Mucosa of descending colon (tissue), 3 donors: ENCODE results near the gene RTP4. TPM values are rescaled to one million over a fixed set of nuclear protein-coding genes. Genes with fewer than 3 reads are reported as not detected.

Experiments used
- ATAC-seq: fragments of 200-7000 bp; cut with Tn5 transposase; one replicate; pipeline ENCODE4 v1.9.1; 2020; ENCODE audit warnings: mild to moderate bottlenecking, moderate library complexity
- DNase-seq, 3 donors: peaks; one replicate each; pipeline ENCODE4 v3.0.0-alpha.2; 2020
- H3K36me3 ChIP-seq: fragments of 200-600 bp; one replicate; pipeline ENCODE4 v1.8.0; 2021; ENCODE audit warnings: low read depth, mild to moderate bottlenecking
- H3K4me1 ChIP-seq: fragments of 200-600 bp; one replicate; pipeline ENCODE4 v1.8.0; 2021; ENCODE audit warnings: low read depth, mild to moderate bottlenecking
- H3K4me3 ChIP-seq: fragments of 200-600 bp; one replicate; pipeline ENCODE4 v1.8.0; 2021; ENCODE audit warnings: mild to moderate bottlenecking
- H3K9me3 ChIP-seq: fragments of 200-600 bp; one replicate; pipeline ENCODE4 v1.8.0; 2021; ENCODE audit warnings: mild to moderate bottlenecking
- intact Hi-C, 2 donors: fragments of 100-400 bp; cut with DNase I in 1 of 2; cut with micrococcal nuclease in 1 of 2; formaldehyde crosslinking; loops; one replicate each; pipeline versions ENCODE4 v1.11.0 to v1.11.1; 2022; cut with DNase I, micrococcal nuclease
- long read RNA-seq, 2 donors: library from polyadenylated mRNA; unstranded; transcript quantifications; one replicate each; pipeline ENCODE4 v2.0.0, GENCODE V29; 2019 to 2021
- total RNA-seq, 3 donors: library from RNA; stranded (reverse); fragmentation: NEBNext Ultra II Directional in 2 of 3; extraction: Animal tissue kit (Norgen Biotek cat#: 25700) in 2 of 3; gene quantifications; one replicate each; pipeline versions ENCODE4 v1.2.1 to v1.2.4, GENCODE V29; 2021 to 2023
- TF ChIP-seq, protein P1 (sequence below): fragments of 200-600 bp; IDR thresholded peaks from one replicate; pipeline ENCODE4 v1.8.0; 2022; ENCODE audit warnings: antibody characterized with exemption, mild to moderate bottlenecking
- donor health status: DM: no; HTN: no; CAD: no; lungs with moderate emphysema.
- donor health status: DM: no; HTN: no; CAD: no.
- donor health status: DM: no; HTN: yes; CAD: no.

RTP4 gene
- total RNA-seq = 1 to 10 TPM; 6.4 to 8.5 (median 7.9) TPM
- long read RNA-seq, donor 1, partial matches to known transcripts = 0 of 4 reads
- long read RNA-seq, donor 1, other reads (novel, unspliced or antisense) = 0 of 4 reads
- long read RNA-seq, donor 2, partial matches to known transcripts = 0 of 4 reads
- long read RNA-seq, donor 2, other reads (novel, unspliced or antisense) = 0 of 4 reads

GRCh38 chr3:187368251-187369088, at the start of gene RTP4:
Gene RTP4 (plus strand): TSS chr3:187368385. CDS start chr3:187368442, 57 bp downstream.
- peak in 2 of 3 donors; percentile 39 to 81 for DNase-seq
- intact Hi-C loops = no loop called here
- peaks cover 15% of the 10 kb centered on the region for H3K4me1 ChIP-seq
- ATAC-seq = peak; percentile 93
- TF ChIP-seq, protein P1, sequence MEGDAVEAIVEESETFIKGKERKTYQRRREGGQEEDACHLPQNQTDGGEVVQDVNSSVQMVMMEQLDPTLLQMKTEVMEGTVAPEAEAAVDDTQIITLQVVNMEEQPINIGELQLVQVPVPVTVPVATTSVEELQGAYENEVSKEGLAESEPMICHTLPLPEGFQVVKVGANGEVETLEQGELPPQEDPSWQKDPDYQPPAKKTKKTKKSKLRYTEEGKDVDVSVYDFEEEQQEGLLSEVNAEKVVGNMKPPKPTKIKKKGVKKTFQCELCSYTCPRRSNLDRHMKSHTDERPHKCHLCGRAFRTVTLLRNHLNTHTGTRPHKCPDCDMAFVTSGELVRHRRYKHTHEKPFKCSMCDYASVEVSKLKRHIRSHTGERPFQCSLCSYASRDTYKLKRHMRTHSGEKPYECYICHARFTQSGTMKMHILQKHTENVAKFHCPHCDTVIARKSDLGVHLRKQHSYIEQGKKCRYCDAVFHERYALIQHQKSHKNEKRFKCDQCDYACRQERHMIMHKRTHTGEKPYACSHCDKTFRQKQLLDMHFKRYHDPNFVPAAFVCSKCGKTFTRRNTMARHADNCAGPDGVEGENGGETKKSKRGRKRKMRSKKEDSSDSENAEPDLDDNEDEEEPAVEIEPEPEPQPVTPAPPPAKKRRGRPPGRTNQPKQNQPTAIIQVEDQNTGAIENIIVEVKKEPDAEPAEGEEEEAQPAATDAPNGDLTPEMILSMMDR = no peak
- no peaks in the 10 kb centered on the region for H3K36me3 ChIP-seq
- peak within 1 kb of the TSS; percentile 23 for H3K4me3 ChIP-seq
- no peaks in the 10 kb centered on the region for H3K9me3 ChIP-seq

DNA sequence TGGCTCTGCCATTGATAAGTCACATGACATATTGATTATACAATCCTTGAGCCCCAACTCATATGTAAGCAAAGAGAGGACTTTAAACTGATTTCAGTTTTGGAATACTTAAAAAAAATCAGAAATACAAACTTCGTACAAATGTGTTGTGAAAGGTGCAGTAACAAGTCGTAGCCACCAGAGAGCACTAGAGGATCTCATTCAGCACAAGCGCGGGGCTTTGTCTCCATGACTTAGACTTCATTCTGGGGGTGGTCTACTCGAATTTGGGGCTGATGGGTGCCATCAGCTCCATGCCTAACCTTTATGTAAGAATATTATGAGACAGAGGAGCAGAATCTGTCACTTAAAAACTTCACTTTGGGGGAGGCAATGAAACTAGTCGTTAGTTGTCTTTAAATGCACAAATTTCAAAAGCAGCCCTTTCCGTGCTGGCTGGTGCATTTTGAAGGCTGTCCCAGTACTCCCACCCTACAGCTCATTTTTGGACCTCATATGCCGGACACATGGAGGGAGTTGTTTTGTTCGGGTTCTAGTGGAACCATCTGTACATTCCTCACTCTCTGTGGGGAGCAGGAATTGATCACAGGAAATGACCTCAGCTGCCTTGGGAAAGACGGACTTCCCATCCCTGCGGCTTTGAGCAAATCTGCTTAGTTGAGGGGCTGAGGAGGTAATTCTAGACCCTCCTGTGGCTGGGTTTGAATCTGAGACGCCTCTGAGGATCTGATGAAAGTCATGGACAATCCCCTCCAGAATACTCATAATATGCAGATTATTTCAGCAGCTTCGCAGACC, 49.2 kb upstream of the RTP4 start:
- intact Hi-C loops = loop anchor here (1.0 to 5.0 kb wide), 2 partner anchors 360 to 363 kb away; no protein-coding TSS in a partner anchor
- Histone ChIP-seq H3K4me1 (no peaks in the 10 kb centered on the region), H3K4me3 (no peak overlapping the region), H3K9me3 (no peaks in the 10 kb centered on the region), H3K36me3 (no peaks in the 10 kb centered on the region)
- DNase-seq (peak in 1 of 3 donors; percentile 50), ATAC-seq (peak; percentile 69)
- TF ChIP-seq, protein P1 = peak; percentile 64

- Histone ChIP-seq H3K9me3 (no peaks in the 10 kb centered on the region), H3K4me1 (no peaks in the 10 kb centered on the region), H3K36me3 (no peaks in the 10 kb centered on the region), H3K4me3 (no peak overlapping the region)
- peak in 2 of 3 donors; percentile 60 to 90 for DNase-seq
- TF ChIP-seq, protein P1 = peak; percentile 82
- peak; percentile 94 for ATAC-seq
- intact Hi-C loops = loop anchor here (1.0 to 5.0 kb wide), 2 partner anchors 360 to 362 kb away; no protein-coding TSS in a partner anchor
Measured at GRCh38 chr3:187319699-187320302, 48.4 kb upstream of the RTP4 start.

DNA sequence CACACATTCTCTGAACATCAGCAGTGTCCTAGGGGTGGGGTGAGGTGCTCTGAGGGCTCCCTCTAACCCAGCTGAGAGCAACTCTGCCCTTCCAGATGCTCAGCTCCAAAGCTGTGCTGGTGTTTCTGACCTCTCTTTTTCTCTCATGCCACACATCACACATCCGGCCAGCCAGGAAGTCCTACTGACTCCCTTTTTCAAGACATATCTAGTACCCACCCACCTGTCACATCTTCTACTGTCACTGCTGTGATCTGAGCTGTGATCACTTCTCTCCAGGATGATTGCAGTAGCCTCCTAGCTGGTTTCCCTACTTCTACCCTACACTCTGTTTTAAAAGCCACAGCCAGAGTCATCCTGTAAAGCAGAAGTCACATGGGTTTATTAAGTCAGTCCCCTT, 46.4 kb upstream of the RTP4 start:
- Histone ChIP-seq H3K9me3 (no peaks in the 10 kb centered on the region), H3K36me3 (no peaks in the 10 kb centered on the region), H3K4me3 (no peak overlapping the region), H3K4me1 (no peaks in the 10 kb centered on the region)
- DNase-seq (no peak), ATAC-seq (no peak)
- intact Hi-C loops = no loop called here
- TF ChIP-seq, protein P1 = no peak

GRCh38 chr3:187322291-187322690, 45.9 kb upstream of the RTP4 start:
- H3K36me3 ChIP-seq = no peaks in the 10 kb centered on the region
- H3K4me3 ChIP-seq = no peak overlapping the region
- intact Hi-C loops = no loop called here
- TF ChIP-seq, protein P1 = no peak
- DNase-seq (no peak), ATAC-seq (no peak)
- H3K9me3 ChIP-seq = no peaks in the 10 kb centered on the region
- H3K4me1 ChIP-seq = no peaks in the 10 kb centered on the region
